OCI-LY1 (cell line): ENCODE data around the gene SLC39A13.

Experiments
- H2AFZ ChIP-seq: fragments of 200-600 bp; sonication (generic), shearing (Covaris generic); 2 replicates; pipeline ENCODE4 v1.6.0; 2014; ENCODE audit warnings: antibody characterized with exemption, mild to moderate bottlenecking, low read length
- H3F3A ChIP-seq: fragments of 200-600 bp; sonication (generic), shearing (Covaris generic); 2 replicates; pipeline ENCODE4 v1.6.0; 2014; ENCODE audit warnings: mild to moderate bottlenecking, antibody characterized with exemption, low read length, moderate library complexity; ENCODE audit not compliant: insufficient read depth
- H3K27ac ChIP-seq: fragments of 200-600 bp; sonication (generic); 2 replicates; pipeline ENCODE4 v1.5.1; 2014; ENCODE audit warnings: low read length, mixed run types, mild to moderate bottlenecking, low read depth; ENCODE audit not compliant: poor library complexity, severe bottlenecking
- H3K27me3 ChIP-seq: fragments of 200-600 bp; sonication (generic); 2 replicates; pipeline ENCODE4 v1.6.0; 2014; ENCODE audit warnings: antibody characterized with exemption, mild to moderate bottlenecking, low read length, moderate library complexity; ENCODE audit not compliant: insufficient read depth
- H3K36me3 ChIP-seq: fragments of 200-600 bp; sonication (generic); 2 replicates; pipeline ENCODE4 v1.6.1; 2014; ENCODE audit warnings: mild to moderate bottlenecking, antibody characterized with exemption, low read length, moderate library complexity, mixed read lengths; ENCODE audit not compliant: insufficient read depth
- H3K4me1 ChIP-seq: fragments of 200-600 bp; sonication (generic); 2 replicates; pipeline ENCODE4 v1.5.1; 2014; ENCODE audit warnings: mild to moderate bottlenecking, low read length, moderate library complexity; ENCODE audit not compliant: insufficient read depth, severe bottlenecking
- H3K4me2 ChIP-seq: fragments of 200-600 bp; sonication (generic), shearing (Covaris generic); 2 replicates; pipeline ENCODE4 v1.6.1; 2014; ENCODE audit warnings: low read length
- H3K4me3 ChIP-seq: fragments of 200-600 bp; sonication (generic); 2 replicates; pipeline ENCODE4 v1.5.1; 2014; ENCODE audit warnings: low read length, low read depth, mild to moderate bottlenecking, mixed read lengths; ENCODE audit not compliant: poor library complexity, severe bottlenecking
- H3K79me2 ChIP-seq: fragments of 200-600 bp; shearing (Covaris generic); 2 replicates; pipeline ENCODE4 v1.6.1; 2016; ENCODE audit warnings: mixed run types, low read length, mixed read lengths; ENCODE audit not compliant: insufficient read depth
- H3K9ac ChIP-seq: fragments of 200-600 bp; sonication (generic), shearing (Covaris generic); 2 replicates; pipeline ENCODE4 v1.6.1; 2014; ENCODE audit warnings: mild to moderate bottlenecking, low read length, mixed read lengths
- H3K9me2 ChIP-seq: fragments of 200-600 bp; sonication (generic), shearing (Covaris generic); 2 replicates; pipeline ENCODE4 v1.6.1; 2014; ENCODE audit warnings: low read depth, mild to moderate bottlenecking, low read length, mixed read lengths
- H3K9me3 ChIP-seq: fragments of 200-600 bp; shearing (Covaris generic); 2 replicates; pipeline ENCODE4 v1.6.1; 2014; ENCODE audit warnings: low read length, mixed read lengths
- H4K20me1 ChIP-seq: fragments of 200-600 bp; sonication (generic), shearing (Covaris generic); 2 replicates; pipeline ENCODE4 v1.6.0; 2016; ENCODE audit warnings: mild to moderate bottlenecking, low read length; ENCODE audit not compliant: insufficient read depth
- EZH2 ChIP-seq: fragments of 200-600 bp; sonication (generic), shearing (Covaris generic); IDR thresholded peaks from 2 replicates; pipeline ENCODE4 v1.8.0; 2017; ENCODE audit warnings: borderline replicate concordance, mixed run types, mild to moderate bottlenecking, antibody characterized with exemption, low read length, moderate library complexity, mixed read lengths
- TF ChIP-seq, protein P1 (sequence below): fragments of 200-600 bp; sonication (generic), shearing (Covaris generic); IDR thresholded peaks from 2 replicates; pipeline ENCODE4 v1.5.1; 2017; ENCODE audit warnings: mild to moderate bottlenecking, antibody characterized with exemption, low read length, moderate library complexity, mixed read lengths

SLC39A13 gene

DNA sequence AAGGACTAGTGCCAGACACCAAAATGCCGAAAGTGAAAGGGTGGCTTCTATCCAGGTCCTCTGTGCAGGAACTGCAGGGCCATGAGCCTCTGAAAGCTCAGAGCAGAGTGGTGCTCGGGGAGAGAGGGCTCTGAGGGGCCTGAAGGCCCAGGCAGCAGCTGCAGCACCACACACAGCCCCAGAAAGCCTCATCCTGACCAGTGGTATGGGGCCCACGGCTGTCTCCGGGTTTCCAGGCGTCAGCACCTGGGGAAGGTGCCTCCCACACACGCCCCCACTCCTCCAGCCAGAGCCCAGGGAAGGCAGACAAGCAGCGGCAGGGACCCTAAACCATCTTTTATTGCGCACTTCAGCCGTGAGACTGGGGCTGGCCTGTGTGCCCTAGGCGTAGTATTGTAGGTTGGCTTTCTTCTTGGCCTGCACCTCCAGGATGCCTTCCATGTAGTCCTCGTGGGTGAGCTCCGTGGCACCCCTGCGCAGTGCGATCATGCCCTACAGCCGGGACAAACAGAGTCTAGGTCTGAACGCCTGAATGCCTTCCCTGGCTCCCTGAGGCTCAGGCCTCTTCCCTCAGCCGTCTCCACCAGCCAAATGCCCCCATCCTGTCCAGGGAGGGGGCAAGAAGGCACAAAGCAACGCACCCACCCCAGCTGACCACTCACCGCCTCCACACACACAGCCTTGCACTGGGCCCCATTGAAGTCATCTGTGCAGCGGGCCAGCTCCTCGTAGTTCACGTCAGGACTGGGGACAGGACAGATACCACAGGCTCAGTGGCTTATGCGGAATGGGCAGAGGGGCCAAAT is 10.3 kb downstream of the SLC39A13 start:
- no peaks in the 10 kb centered on the region for H3K9me2 ChIP-seq
- no peaks in the 10 kb centered on the region for H3K27me3 ChIP-seq
- H3K27ac ChIP-seq = no peak overlapping the region
- TF ChIP-seq, protein P1, sequence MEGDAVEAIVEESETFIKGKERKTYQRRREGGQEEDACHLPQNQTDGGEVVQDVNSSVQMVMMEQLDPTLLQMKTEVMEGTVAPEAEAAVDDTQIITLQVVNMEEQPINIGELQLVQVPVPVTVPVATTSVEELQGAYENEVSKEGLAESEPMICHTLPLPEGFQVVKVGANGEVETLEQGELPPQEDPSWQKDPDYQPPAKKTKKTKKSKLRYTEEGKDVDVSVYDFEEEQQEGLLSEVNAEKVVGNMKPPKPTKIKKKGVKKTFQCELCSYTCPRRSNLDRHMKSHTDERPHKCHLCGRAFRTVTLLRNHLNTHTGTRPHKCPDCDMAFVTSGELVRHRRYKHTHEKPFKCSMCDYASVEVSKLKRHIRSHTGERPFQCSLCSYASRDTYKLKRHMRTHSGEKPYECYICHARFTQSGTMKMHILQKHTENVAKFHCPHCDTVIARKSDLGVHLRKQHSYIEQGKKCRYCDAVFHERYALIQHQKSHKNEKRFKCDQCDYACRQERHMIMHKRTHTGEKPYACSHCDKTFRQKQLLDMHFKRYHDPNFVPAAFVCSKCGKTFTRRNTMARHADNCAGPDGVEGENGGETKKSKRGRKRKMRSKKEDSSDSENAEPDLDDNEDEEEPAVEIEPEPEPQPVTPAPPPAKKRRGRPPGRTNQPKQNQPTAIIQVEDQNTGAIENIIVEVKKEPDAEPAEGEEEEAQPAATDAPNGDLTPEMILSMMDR = no peak
- TF ChIP-seq EZH2 = no peak
- H3K9me3 ChIP-seq = no peaks in the 10 kb centered on the region
- H3K79me2 ChIP-seq = no peaks in the 10 kb centered on the region
- H3K4me2 ChIP-seq = no peak overlapping the region
- no peaks in the 10 kb centered on the region for H3F3A ChIP-seq
- H2AFZ ChIP-seq = no peak overlapping the region
- no peak overlapping the region for H3K4me3 ChIP-seq
- H3K36me3 ChIP-seq = peaks cover 77% of the 10 kb centered on the region
- no peaks in the 10 kb centered on the region for H4K20me1 ChIP-seq
- no peak overlapping the region for H3K9ac ChIP-seq
- peaks cover 16% of the 10 kb centered on the region for H3K4me1 ChIP-seq

DNA sequence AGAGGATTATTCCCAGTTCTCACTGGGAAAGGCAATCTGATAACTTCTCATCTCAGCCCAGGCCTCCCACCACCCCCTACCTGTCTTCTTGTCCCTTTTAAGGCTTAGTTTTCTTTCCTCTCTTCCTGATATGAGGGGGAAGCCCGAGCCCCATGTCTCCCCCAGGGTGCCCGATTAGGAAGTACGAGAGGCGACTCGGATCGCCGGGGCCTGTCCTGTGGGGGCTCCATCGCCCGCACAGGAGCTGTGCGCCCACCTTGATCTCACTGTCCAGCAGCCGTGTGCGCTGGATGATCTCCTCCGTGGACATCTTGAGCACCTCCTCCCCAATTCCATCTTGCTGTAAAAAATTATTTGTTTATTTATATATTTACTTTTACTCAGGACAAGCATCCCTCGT is 17.2 kb downstream of the SLC39A13 start:
- Histone ChIP-seq H3K27me3 (no peaks in the 10 kb centered on the region), H3K79me2 (peaks cover 12% of the 10 kb centered on the region), H3K27ac (peak overlapping the region; percentile 73), H3K9ac (peak overlapping the region; percentile 100), H3K4me1 (peaks cover 21% of the 10 kb centered on the region), H3K9me2 (no peaks in the 10 kb centered on the region), H4K20me1 (no peaks in the 10 kb centered on the region), H3K36me3 (peaks cover 47% of the 10 kb centered on the region), H3F3A (no peaks in the 10 kb centered on the region), H3K4me3 (peak overlapping the region; percentile 89), H2AFZ (no peak overlapping the region), H3K9me3 (no peaks in the 10 kb centered on the region), H3K4me2 (peak overlapping the region; percentile 98)
- TF ChIP-seq EZH2 = no peak

DNA sequence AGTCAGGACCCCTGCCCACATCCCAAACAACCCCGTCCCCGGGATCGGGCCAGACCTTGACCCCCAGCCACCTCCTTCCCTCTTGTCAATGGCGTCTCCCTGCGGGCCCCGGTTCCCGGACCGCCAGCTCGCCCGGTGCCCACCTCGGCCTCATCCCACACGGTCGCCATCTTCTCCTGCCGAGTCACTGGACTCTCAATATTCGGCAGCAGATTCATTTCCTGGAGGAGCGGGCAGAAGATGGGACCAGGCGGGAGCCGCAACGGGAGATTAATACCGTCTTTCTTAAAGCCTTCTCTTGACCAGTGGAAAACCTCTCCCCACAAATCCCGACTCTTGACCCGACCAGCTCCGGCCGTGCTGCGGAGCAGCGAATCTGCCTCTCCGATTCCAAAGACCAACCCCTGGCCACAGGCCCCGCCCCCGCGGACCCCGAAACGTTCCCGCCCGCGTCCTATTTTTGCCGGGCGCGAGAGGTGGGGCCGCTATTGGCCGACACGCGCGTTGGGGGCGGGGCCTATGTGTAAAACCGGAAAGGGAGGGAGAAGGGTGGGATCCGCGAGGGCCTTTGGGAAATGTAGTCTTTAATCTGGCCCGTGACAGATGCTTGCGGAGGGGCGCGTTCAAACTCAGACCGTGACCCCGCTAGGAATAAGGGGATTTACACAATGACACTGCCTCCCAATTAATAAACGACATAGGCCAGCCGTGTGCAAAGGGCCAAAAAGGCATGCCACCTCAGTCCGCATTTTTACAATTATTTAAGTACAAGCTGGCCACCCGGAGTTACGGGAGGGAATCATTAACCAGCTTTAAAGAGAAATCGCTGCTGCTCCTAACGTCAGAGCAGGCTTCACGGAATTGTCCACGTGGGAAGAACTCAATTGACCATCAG is 17.9 kb downstream of the SLC39A13 start, which contains the start of gene PSMC3:
Gene PSMC3, minus strand, starts transcription at position 378 of the 895 bp plus-strand sequence. Its CDS starts 160 bp downstream, at position 218.
- H3K27me3 ChIP-seq = no peaks in the 10 kb centered on the region
- H3K9me3 ChIP-seq = no peaks in the 10 kb centered on the region
- H3K79me2 ChIP-seq = peaks cover 12% of the 10 kb centered on the region
- peak within 1 kb of the TSS; percentile 98 for H3K4me2 ChIP-seq
- no peaks in the 10 kb centered on the region for H4K20me1 ChIP-seq
- no peak for TF ChIP-seq EZH2
- TF ChIP-seq, protein P1 = no peak
- no peaks in the 10 kb centered on the region for H3F3A ChIP-seq
- no peaks in the 10 kb centered on the region for H3K9me2 ChIP-seq
- H3K27ac ChIP-seq = peak within 1 kb of the TSS; percentile 73
- H3K4me1 ChIP-seq = peaks cover 21% of the 10 kb centered on the region
- peak within 1 kb of the TSS; percentile 89 for H3K4me3 ChIP-seq
- H3K9ac ChIP-seq = peak within 1 kb of the TSS; percentile 100
- H3K36me3 ChIP-seq = peaks cover 40% of the 10 kb centered on the region
- peak within 1 kb of the TSS; percentile 93 for H2AFZ ChIP-seq
